ENCODE results near the gene ELP1. TPM values are rescaled to one million over a fixed set of nuclear protein-coding genes. Genes with fewer than 3 reads are reported as not detected.
A peak's percentile ranks its signal among the peaks of the same experiment; 100 is the strongest.

The ELP1 gene
- total RNA-seq, 1 donor from 2014 or later = 10.4 TPM

GRCh38 chr9:108834959-108835665, 98.8 kb downstream of the ELP1 start:
- DNase-seq (ENCODE audit: low spot score) (no peak), ATAC-seq (no peak)

GRCh38 chr9:108832179-108832500, 101.8 kb downstream of the ELP1 start:
- DNase-seq (ENCODE audit: low spot score) = no peak
- ATAC-seq = peak; percentile 90

DNA sequence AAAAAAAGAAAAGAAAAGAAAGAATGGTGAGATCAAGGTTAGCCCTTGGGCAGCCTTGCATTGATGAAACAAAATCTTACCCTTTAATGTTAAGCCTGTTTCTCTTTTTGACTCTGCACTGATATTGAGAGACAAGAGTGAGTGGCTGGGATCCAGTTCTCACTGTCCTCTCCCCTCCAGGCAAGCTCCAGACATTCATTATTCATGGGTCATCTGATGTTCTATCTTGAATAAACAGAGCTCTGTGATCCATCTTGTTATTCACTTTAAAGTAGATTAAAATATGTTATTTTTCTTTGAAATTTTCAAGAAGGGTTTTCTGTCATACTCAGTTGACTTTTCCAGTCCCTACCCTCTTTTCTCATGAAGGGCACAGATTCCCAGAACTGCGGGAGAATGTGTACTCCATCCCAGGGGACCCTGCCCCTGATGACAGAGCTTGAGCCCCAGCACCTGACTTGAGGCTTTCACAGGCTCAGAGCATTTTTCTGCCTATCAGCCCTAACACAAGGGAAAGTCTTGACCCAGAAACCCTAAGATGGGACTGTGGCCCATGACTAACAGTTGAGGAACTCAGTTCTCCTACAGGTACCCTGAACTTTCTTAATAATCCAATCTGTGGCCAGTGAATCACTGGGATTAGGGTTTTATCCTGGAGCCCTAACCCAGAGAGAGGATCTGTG, 102.3 kb downstream of the ELP1 start:
- ATAC-seq (no peak), DNase-seq (ENCODE audit: low spot score) (no peak)

DNA sequence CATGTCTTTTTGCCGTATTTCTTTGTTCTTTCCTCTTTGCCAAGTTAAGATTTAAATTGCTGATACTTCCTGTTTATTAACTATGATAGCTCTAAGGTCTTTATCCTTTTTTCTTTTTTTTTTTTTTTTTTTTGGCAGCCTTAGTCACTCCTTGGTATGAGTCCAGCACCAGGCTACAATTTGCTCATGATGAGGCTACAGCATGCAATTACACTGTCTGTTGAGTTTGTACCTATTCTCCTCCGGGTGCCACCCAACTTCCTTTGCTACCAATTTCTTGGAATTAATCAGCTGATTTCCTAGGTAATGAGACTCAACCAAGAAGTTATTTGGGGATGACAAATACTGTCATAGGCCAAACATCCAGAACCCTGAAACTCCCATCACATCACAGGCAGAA, 103.7 kb downstream of the ELP1 start:
- DNase-seq (ENCODE audit: low spot score) = no peak
- no peak for ATAC-seq

- DNase-seq (ENCODE audit: low spot score) (no peak), ATAC-seq (no peak)
Measured at GRCh38 chr9:108823829-108824228, 110.1 kb downstream of the ELP1 start.

Other genes with a start within 250 kb of the ELP1 start
- gene ACTL7B, start 78.1 kb downstream of the ELP1 start, total RNA-seq = not detected
- not detected for gene ACTL7A, start 71.9 kb downstream of the ELP1 start, total RNA-seq
- 6.1 TPM for gene ABITRAM, start 276 bp upstream of the ELP1 start, total RNA-seq
- gene CTNNAL1, start 79.4 kb upstream of the ELP1 start, total RNA-seq = 11.0 TPM
- gene TMEM245, start 185.8 kb upstream of the ELP1 start, total RNA-seq = 33.7 TPM
- 0.03 TPM for gene FRRS1L, start 233.1 kb upstream of the ELP1 start, total RNA-seq